Measurements from ENCODE around the gene LPCAT2. TPM values are rescaled to one million over a fixed set of nuclear protein-coding genes. Genes with fewer than 3 reads are reported as not detected.

LPCAT2 gene
- total RNA-seq, 4 donors from 2014 or later = 16.9 to 36.9 (median 25.4) TPM

GRCh38 chr16:55571191-55571897 is 62.5 kb downstream of the LPCAT2 start:
- 39 to 52% methylated on average over 1 of the region's 1 CpG for WGBS, 2 donors
- no peak overlapping the region for H3K4me3 ChIP-seq (ENCODE audit: low read depth, poor library complexity, severe bottlenecking)
- DNase-seq (ENCODE audit: low spot score in 2 of 2) = no peak
- intact Hi-C loops (cut with DNase I; ENCODE audit: low total_unique reads) = no loop called here
- no peak for TF ChIP-seq POLR2A (IDR thresholded peaks at IDR 0.05)
- no peak for TF ChIP-seq CTCF (IDR thresholded peaks at IDR 0.05)

- WGBS, 2 donors = 55 to 61% methylated on average over 4 of the region's 4 CpGs
- no peak for DNase-seq (ENCODE audit: low spot score in 2 of 2)
- no peak overlapping the region for H3K4me3 ChIP-seq (ENCODE audit: low read depth, poor library complexity, severe bottlenecking)
- intact Hi-C loops (cut with DNase I; ENCODE audit: low total_unique reads) = no loop called here
- TF ChIP-seq POLR2A (IDR thresholded peaks at IDR 0.05) = no peak
- TF ChIP-seq CTCF (IDR thresholded peaks at IDR 0.05) = no peak
These were observed 63.6 kb downstream of the LPCAT2 start for GRCh38 chr16:55572439-55572838.

GRCh38 chr16:55574811-55575210 is 65.9 kb downstream of the LPCAT2 start:
- intact Hi-C loops (cut with DNase I; ENCODE audit: low total_unique reads) = no loop called here
- 63 to 73% methylated on average over 2 of the region's 2 CpGs for WGBS, 2 donors
- TF ChIP-seq POLR2A (IDR thresholded peaks at IDR 0.05) = no peak
- no peak for TF ChIP-seq CTCF (IDR thresholded peaks at IDR 0.05)

GRCh38 chr16:55575496-55575895 is 66.6 kb downstream of the LPCAT2 start:
- WGBS, 2 donors = 48 to 53% methylated on average over 1 of the region's 1 CpG
- intact Hi-C loops (cut with DNase I; ENCODE audit: low total_unique reads) = no loop called here
- no peak overlapping the region for H3K4me3 ChIP-seq (ENCODE audit: low read depth, poor library complexity, severe bottlenecking)
- no peak for DNase-seq (ENCODE audit: low spot score in 2 of 2)
- TF ChIP-seq CTCF (IDR thresholded peaks at IDR 0.05) (no peak), POLR2A (IDR thresholded peaks at IDR 0.05) (no peak)

More at GRCh38 chr16:55574811-55575210, 65.9 kb downstream of the LPCAT2 start:
- DNase-seq (ENCODE audit: low spot score in 2 of 2) = no peak
- H3K4me3 ChIP-seq (ENCODE audit: low read depth, poor library complexity, severe bottlenecking) = no peak overlapping the region

GRCh38 chr16:55576384-55576783 is 67.5 kb downstream of the LPCAT2 start:
- no peak for DNase-seq (ENCODE audit: low spot score in 2 of 2)
- intact Hi-C loops (cut with DNase I; ENCODE audit: low total_unique reads) = no loop called here
- 76 to 81% methylated on average over 2 of the region's 2 CpGs for WGBS, 2 donors
- TF ChIP-seq CTCF (IDR thresholded peaks at IDR 0.05) (no peak), POLR2A (IDR thresholded peaks at IDR 0.05) (no peak)
- H3K4me3 ChIP-seq (ENCODE audit: low read depth, poor library complexity, severe bottlenecking) = no peak overlapping the region

GRCh38 chr16:55577887-55578286 is 69.0 kb downstream of the LPCAT2 start:
- TF ChIP-seq POLR2A (IDR thresholded peaks at IDR 0.05) = no peak
- TF ChIP-seq CTCF (IDR thresholded peaks at IDR 0.05) = no peak
- DNase-seq (ENCODE audit: low spot score in 2 of 2) = no peak
- intact Hi-C loops (cut with DNase I; ENCODE audit: low total_unique reads) = no loop called here
- 77 to 82% methylated on average over 3 of the region's 3 CpGs for WGBS, 2 donors
- no peak overlapping the region for H3K4me3 ChIP-seq (ENCODE audit: low read depth, poor library complexity, severe bottlenecking)
